Activated CD4-positive, alpha-beta T cell treated with anti-CD3 and anti-CD28 coated beads for 48 hours (primary cell): Measurements from ENCODE around the gene C12orf50.
"Not testable (repeated sequence)": the region's sequence is repeated elsewhere in the genome, so short reads cannot be mapped to it uniquely, and the experiment has no call there.

ENCODE experiments used
- DNase-seq: peaks from one replicate; pipeline ENCODE4 v3.0.0-alpha.2; 2020

C12orf50 gene

DNA sequence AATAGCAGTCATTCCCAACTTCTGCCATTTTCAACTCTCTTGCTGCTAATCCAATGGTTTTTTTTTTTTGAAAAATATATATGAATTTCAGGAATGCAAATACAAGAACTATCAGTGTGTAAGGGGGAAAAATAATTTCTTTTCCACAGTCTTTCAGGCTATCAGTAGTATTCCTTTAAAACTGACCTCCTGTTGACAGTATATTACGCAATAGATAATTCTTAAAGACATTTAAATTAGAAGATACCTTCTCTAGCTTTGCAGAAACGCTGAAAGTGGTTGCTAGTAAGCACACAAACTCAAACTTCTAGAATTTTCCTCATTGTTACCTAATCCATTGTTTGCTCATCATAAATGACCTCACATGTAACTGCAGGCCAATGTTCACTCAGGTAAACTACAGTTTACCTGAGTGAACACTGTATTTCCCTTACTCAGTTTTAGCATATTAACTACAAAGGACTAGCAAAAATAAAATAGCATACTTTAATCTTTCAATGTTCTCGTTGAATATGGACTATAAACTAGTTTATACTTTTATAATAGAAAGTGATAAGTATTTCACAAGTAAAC is at the start of gene C12orf50:
C12orf50 (minus strand) TSS at position 309 of the 573 bp plus-strand sequence. CDS start 2,439 bp downstream, outside the sequence.
- no peak for DNase-seq

GRCh38 chr12:88067301-88067700 is 38.1 kb upstream of the C12orf50 start:
- no peak for DNase-seq

DNA sequence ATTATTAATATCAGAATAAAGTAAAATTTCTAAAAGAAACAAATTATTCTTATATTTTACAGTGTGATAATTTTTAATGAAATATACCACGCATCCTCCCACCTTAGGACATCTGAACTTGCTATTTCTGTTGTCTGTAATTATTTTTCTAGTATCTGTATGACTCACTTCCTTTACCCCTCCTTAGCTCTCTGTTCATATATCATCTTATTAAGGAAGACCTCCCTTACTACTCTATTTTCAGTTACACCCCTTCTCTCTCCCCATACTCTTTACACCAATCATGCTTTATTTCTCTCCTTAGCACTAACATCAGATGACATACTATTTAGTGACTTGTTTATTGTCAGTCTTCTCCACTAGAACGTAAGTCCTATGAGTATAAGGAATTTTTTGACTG is 34.2 kb upstream of the C12orf50 start:
- DNase-seq, result no peak

DNA sequence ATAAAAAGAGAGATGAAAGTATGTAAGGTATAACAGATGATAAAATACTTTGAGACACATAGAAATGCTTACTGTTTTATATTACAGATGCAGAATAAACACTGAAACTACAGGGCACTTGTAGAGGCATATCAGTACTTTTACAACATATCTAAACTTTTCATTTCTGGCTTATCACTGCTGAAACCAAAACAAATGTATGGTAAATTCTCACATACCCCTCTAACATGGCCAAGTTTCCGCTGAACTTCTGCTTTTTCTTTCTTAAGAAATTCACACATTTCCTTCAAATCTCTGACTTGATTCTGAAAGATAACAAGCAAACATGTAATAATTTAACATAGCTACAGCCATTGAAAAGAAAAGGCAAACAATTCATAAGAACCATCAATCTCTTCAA is 33.3 kb upstream of the C12orf50 start:
- no peak for DNase-seq

DNA sequence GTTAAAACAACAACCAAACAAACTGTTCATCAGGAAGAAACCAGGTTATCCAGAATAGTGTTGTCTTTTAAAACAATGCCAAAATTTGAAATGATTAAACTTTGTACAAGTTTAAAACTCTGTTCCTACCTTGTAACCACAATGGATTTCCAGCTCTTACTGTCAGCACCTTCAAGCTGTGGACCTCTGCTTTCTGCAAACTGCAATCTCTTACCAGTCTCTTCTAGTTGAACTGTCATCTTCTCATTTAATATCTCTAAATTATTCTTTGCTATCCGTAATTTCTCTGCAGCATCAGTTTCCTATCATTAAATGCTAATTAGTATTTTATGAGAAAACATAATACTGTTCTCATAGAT is 29.5 kb upstream of the C12orf50 start:
- no peak for DNase-seq

DNA sequence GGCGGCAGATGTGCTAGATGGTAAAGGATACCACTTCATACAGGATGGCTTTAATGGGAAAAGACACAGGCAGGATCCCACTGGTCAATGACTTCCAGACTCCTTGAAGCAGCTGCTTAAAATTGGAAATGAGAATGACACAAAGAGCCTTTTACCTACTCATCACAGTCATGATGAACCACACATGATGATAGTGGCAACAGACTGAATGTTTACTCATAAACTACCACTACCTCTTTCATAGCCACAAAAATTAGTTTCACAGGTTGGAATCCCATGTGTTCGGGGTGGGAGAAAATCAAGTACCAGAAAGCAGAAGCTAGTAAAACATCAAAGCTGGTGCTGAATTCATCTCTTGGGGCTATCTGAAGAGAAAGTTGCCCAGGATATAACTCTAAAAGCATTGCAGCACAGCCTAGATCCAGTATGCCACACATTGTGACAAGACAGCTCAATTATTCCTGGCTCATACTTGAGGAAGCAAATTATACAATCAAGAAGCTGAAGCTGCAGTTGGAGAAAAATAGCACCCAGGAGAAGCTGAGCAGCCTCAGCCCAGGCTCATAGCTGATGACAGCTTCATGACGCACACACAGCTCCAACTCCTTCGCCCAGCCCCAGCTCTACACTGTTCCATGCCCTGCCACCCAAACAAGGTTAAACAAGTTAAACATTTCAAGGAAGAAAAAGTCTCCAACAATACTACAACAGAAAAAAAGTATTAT is 29.0 kb upstream of the C12orf50 start:
- no peak for DNase-seq

GRCh38 chr12:88056571-88056970 is 27.4 kb upstream of the C12orf50 start:
- DNase-seq, result no peak

GRCh38 chr12:88052686-88053085 is 23.5 kb upstream of the C12orf50 start:
- peak; percentile 12 for DNase-seq

DNA sequence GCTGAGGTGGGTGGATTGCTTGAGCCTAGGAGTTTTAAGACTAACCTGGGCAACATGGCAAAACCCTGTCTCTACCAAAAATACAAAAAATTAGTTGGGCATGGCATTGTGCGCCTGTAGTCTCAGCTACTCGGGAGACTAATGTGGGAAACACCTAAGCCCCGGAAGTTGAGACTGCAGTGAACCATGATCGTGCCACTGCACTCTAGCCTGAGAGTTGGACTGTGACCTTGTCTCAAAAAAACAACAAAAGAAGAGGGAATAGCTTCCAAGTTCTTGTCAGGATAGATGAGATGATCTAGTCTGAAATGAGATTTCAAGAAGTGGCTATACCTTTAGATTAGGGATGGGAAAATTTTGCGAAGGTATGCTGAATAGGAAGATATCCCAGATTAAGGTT is 14.8 kb upstream of the C12orf50 start:
- no peak for DNase-seq

GRCh38 chr12:88037770-88038169 is 8.6 kb upstream of the C12orf50 start:
- DNase-seq, result no peak

GRCh38 chr12:88036353-88036965 is 7.3 kb upstream of the C12orf50 start:
- no peak for DNase-seq

DNA sequence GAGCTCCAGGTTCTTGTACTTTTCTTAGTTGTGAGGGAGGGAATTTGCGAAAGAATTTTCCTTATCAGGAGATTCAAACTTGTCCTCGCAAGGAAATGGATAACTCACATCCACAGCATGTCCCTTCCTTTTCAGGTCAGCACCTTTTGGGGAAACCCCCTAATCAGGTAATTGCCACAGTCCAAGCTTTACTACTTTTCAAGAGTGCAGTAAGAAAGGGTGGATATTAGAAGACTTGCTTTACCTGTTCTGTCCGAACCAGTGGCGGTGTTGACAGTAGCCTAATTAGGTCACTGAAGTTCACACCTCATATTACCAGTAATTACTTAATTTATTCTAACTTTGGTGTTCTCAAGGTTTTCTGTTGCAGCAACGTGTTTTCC is 6.7 kb upstream of the C12orf50 start:
- DNase-seq, result no peak

DNA sequence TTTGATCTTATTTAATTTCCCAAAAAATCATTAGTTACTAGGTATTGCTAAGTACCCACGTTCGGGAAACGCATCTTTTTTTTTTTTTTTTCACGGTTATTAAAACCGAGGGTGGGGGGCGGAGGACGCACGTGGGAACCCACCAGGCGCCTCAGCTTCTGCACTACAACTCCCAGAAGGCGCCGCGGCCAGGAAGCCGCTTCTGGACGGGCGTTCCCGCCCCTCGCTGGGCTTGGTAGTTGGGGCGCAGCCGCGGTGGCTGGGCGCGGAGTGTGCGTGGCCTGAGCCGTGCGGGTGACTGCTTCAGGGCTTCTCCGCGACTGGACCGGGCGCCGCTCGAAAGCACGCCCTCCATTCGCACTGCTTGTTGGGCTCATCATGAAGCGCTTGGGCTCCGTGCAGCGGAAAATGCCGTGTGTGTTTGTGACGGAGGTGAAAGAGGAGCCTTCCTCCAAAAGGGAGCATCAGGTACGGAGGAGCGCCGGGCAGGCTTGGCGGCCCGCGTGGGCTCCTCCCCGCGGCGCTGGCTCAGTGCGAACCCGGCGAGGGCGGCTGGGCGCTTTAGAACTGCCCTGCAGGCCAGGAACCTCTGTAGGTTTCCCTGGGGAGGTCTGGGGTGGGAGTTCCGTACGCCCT is 6.2 kb upstream of the C12orf50 start:
- DNase-seq, result peak; percentile 92

DNA sequence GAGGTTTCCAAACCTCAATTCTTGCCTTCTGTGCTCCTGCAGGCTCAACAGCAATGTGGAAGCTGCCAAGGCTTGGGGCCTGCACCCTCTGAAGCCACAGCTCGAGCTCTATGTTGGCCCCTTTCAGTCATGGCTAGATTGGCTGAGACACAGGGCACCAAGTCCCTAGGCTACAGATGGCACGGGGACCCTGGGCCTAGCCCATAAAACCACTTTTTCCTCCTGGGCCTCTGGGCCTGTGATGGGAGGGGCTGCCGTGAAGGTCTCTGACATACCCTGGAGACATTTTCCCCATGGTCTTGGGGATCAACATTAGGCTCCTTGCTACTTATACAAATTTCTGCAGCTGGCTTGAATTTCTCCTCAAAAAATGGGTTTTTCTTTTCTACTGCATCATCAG is 2.0 kb upstream of the C12orf50 start:
- not testable (repeated sequence) for DNase-seq

DNA sequence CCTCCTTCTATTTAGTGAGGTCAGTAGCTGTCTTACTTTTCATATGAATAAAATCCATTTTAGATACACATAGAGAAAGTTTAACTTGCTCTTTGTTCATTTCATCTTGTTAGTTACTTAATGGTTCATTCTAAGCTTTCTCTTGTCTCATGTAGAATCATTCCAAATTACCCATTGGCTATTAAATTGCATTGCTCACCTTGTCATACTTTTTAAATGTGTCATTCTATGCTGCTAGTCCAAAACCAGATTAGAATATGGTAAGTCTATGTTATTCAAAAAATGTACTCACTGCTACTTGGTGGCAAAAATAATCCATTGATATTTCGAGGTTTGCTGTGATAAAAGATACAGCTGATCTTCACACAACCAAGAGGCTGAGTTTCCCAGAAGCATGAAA is 3.0 kb downstream of the C12orf50 start:
- no peak for DNase-seq

GRCh38 chr12:88017964-88018363 is 11.2 kb downstream of the C12orf50 start:
- no peak for DNase-seq

- no peak for DNase-seq
Measured at GRCh38 chr12:88015825-88016224, 13.4 kb downstream of the C12orf50 start.

- DNase-seq, result no peak
Measured at GRCh38 chr12:88011755-88012154, 17.4 kb downstream of the C12orf50 start.

DNA sequence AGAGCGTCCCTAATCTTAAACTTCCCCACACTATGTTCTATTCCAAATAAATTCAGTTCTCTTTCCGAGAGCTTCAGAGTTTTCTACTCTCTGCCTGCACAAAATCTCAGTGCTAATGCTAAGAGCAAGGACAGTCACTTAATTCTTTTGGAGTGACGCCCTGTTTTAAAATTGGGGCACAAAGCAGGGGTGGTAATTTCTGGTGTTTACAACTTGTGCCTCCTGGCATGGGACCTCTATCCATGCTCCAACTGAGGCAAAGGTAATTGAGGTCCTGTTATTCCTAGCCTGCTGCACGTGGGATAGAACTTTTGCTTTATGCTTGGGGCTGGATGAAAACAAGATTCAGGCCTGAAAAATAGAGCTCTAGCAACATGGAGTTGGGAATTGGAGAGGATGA is 22.9 kb downstream of the C12orf50 start:
- DNase-seq, result no peak

GRCh38 chr12:88001327-88001726 is 27.9 kb downstream of the C12orf50 start:
- DNase-seq, result no peak

- DNase-seq, result peak; percentile 56
Measured at GRCh38 chr12:87995581-87996178, 33.5 kb downstream of the C12orf50 start.

DNA sequence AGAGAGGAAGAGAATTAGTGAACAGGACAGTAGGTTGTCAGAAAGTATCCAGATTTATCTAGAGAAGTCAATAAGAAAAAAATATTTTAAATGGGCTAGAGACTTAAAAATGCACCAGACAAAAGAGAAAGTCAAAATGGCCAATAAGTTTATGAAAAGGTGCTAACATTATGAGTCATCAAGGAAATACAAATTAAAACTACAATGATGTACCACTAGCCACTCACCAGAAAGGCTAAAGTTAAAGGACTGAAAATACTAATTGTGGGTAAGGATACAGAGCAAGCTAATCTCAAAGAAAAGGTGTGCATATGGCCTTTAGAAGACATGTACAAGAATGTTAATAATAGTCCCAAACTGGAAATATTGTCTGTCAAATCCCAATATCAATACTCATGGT is 37.7 kb downstream of the C12orf50 start:
- DNase-seq, result no peak

- no peak for DNase-seq
Measured at GRCh38 chr12:87988534-87988933, 40.7 kb downstream of the C12orf50 start.
